Right ventricle myocardium inferior (tissue), 1 donor: ENCODE results near the gene CDK17. TPM values are rescaled to one million over a fixed set of nuclear protein-coding genes. Genes with fewer than 3 reads are reported as not detected.
"Not testable (repeated sequence)": the region's sequence is repeated elsewhere in the genome, so short reads cannot be mapped to it uniquely, and the experiment has no call there.

Source experiments
- ATAC-seq: fragments of 200-7000 bp; cut with Tn5 transposase; one replicate; pipeline ENCODE4 v1.9.1; 2020; ENCODE audit warnings: mild to moderate bottlenecking, moderate library complexity
- DNase-seq: peaks from one replicate; pipeline ENCODE4 v3.0.0; 2021; ENCODE audit errors: missing footprints
- intact Hi-C: fragments of 100-400 bp; cut with DNase I; formaldehyde crosslinking; loops from one replicate; pipeline ENCODE4 v1.11.0; 2022
- total RNA-seq: library from RNA; stranded (reverse); fragmentation: NEBNext Ultra II Directional; extraction: Animal tissue kit (Norgen Biotek cat#: 25700); gene quantifications from one replicate; pipeline ENCODE4 v1.2.1, GENCODE V29; 2021
- donor health status: DM: no; HTN: yes; CAD: no; lungs with severe emphysema.

CDK17 gene
- total RNA-seq, 1 donor from 2014 or later: 16.0 TPM

- intact Hi-C loops: loop anchor here (5.0 kb wide), 2 partner anchors 46 to 96 kb away; no protein-coding TSS in a partner anchor
- no peak for ATAC-seq
Observed at GRCh38 chr12:96398424-96399119, 1.7 kb downstream of the CDK17 start.

GRCh38 chr12:96397756-96398423, 2.3 kb downstream of the CDK17 start:
- intact Hi-C loops: loop anchor here (5.0 kb wide), 2 partner anchors 46 to 96 kb away; no protein-coding TSS in a partner anchor

More at GRCh38 chr12:96398424-96399119, 1.7 kb downstream of the CDK17 start:
- DNase-seq: no peak

GRCh38 chr12:96396914-96397313, 3.3 kb downstream of the CDK17 start:
- ATAC-seq (no peak), DNase-seq (no peak)
- intact Hi-C loops: loop anchor here (5.0 kb wide), 2 partner anchors 45 to 95 kb away; no protein-coding TSS in a partner anchor

More at GRCh38 chr12:96397756-96398423, 2.3 kb downstream of the CDK17 start:
- no peak for DNase-seq
- ATAC-seq: no peak

GRCh38 chr12:96396209-96396608, 4.0 kb downstream of the CDK17 start:
- intact Hi-C loops: loop anchor here (5.0 kb wide), 2 partner anchors 44 to 94 kb away; no protein-coding TSS in a partner anchor
- ATAC-seq (no peak), DNase-seq (no peak)

- intact Hi-C loops: loop anchor here (5.0 kb wide), 2 partner anchors 43 to 93 kb away; no protein-coding TSS in a partner anchor
- no peak for DNase-seq
- no peak for ATAC-seq
Observed at GRCh38 chr12:96395236-96395635, 5.0 kb downstream of the CDK17 start.

- intact Hi-C loops, DNase-seq, ATAC-seq: not testable (repeated sequence)
Observed at GRCh38 chr12:96393229-96393628, 7.0 kb downstream of the CDK17 start.

- ATAC-seq: no peak
- DNase-seq: no peak
Observed at GRCh38 chr12:96392397-96392796, 7.8 kb downstream of the CDK17 start.

GRCh38 chr12:96387981-96388380, 12.3 kb downstream of the CDK17 start:
- intact Hi-C loops: no loop called here
- no peak for ATAC-seq
- DNase-seq: no peak

More at GRCh38 chr12:96392397-96392796, 7.8 kb downstream of the CDK17 start:
- intact Hi-C loops: no loop called here

- ATAC-seq (no peak), DNase-seq (no peak)
- intact Hi-C loops: no loop called here
Observed at GRCh38 chr12:96386794-96387193, 13.4 kb downstream of the CDK17 start.

GRCh38 chr12:96383991-96384390, 16.2 kb downstream of the CDK17 start:
- DNase-seq (no peak), ATAC-seq (no peak)
- intact Hi-C loops: no loop called here

- intact Hi-C loops: no loop called here
- DNase-seq (no peak), ATAC-seq (no peak)
Observed at GRCh38 chr12:96383371-96383770, 16.9 kb downstream of the CDK17 start.

- DNase-seq, ATAC-seq, intact Hi-C loops: not testable (repeated sequence)
Observed at GRCh38 chr12:96379743-96380142, 20.5 kb downstream of the CDK17 start.

- DNase-seq (no peak), ATAC-seq (no peak)
- intact Hi-C loops: no loop called here
Observed at GRCh38 chr12:96378319-96378718, 21.9 kb downstream of the CDK17 start.

- intact Hi-C loops: no loop called here
- no peak for DNase-seq
Observed at GRCh38 chr12:96376865-96377264, 23.4 kb downstream of the CDK17 start.

GRCh38 chr12:96375841-96376604, 24.2 kb downstream of the CDK17 start:
- no peak for ATAC-seq
- intact Hi-C loops: no loop called here

More at GRCh38 chr12:96376865-96377264, 23.4 kb downstream of the CDK17 start:
- ATAC-seq: no peak

GRCh38 chr12:96375170-96375569, 25.1 kb downstream of the CDK17 start:
- no peak for ATAC-seq
- no peak for DNase-seq
- intact Hi-C loops: no loop called here

More at GRCh38 chr12:96375841-96376604, 24.2 kb downstream of the CDK17 start:
- DNase-seq: no peak

GRCh38 chr12:96371790-96372699, 28.2 kb downstream of the CDK17 start:
- intact Hi-C loops: no loop called here
- ATAC-seq: no peak

GRCh38 chr12:96371138-96371789, 29.0 kb downstream of the CDK17 start:
- ATAC-seq (no peak), DNase-seq (no peak)
- intact Hi-C loops: no loop called here

More at GRCh38 chr12:96371790-96372699, 28.2 kb downstream of the CDK17 start:
- no peak for DNase-seq
